HG02588 (cell line): ENCODE measurements around the gene TUBA4A.
"Not testable (repeated sequence)": the region's sequence is repeated elsewhere in the genome, so short reads cannot be mapped to it uniquely, and the experiment has no call there.

Experiments used
- ATAC-seq: cut with Tn5 transposase; IDR thresholded peaks from one replicate; pipeline ENCODE4 v1.9.1; 2021; ENCODE audit warnings: mild to moderate bottlenecking, moderate library complexity; ENCODE audit not compliant: unreplicated experiment

TUBA4A gene

GRCh38 chr2:219214141-219214540 lies 39.6 kb downstream of the TUBA4A start:
- ATAC-seq, result no peak

- ATAC-seq, result no peak
Observed at GRCh38 chr2:219213486-219214071, 40.1 kb downstream of the TUBA4A start.

- ATAC-seq, result no peak
Observed at GRCh38 chr2:219213026-219213415, 40.7 kb downstream of the TUBA4A start.

- no peak for ATAC-seq
Observed at GRCh38 chr2:219210886-219211362, 42.8 kb downstream of the TUBA4A start.

GRCh38 chr2:219210196-219210885 lies 43.4 kb downstream of the TUBA4A start:
- no peak for ATAC-seq

GRCh38 chr2:219209236-219210195 lies 44.2 kb downstream of the TUBA4A start:
- ATAC-seq, result no peak

- ATAC-seq, result no peak
Observed at GRCh38 chr2:219207884-219208740, 45.6 kb downstream of the TUBA4A start.

GRCh38 chr2:219207134-219207883 lies 46.4 kb downstream of the TUBA4A start:
- no peak for ATAC-seq

GRCh38 chr2:219206328-219207133 lies 47.2 kb downstream of the TUBA4A start, which contains the start of gene ZFAND2B:
Gene ZFAND2B (plus strand): TSS chr2:219206782. CDS start chr2:219206988, 206 bp downstream.
- ATAC-seq, result peak; percentile 96

GRCh38 chr2:219205981-219206327 lies 47.8 kb downstream of the TUBA4A start:
- ATAC-seq, result no peak

GRCh38 chr2:219205165-219205538 lies 48.6 kb downstream of the TUBA4A start:
- ATAC-seq, result no peak

GRCh38 chr2:219204425-219205164 lies 49.1 kb downstream of the TUBA4A start:
- no peak for ATAC-seq

- ATAC-seq, result not testable (repeated sequence)
Observed at GRCh38 chr2:219201331-219201730, 52.4 kb downstream of the TUBA4A start.

GRCh38 chr2:219200502-219201326 lies 53.0 kb downstream of the TUBA4A start:
- not testable (repeated sequence) for ATAC-seq
